Transverse colon (tissue), 3 donors: ENCODE results near the gene CBARP.

Experiments used
- POLR2A ChIP-seq: fragments of 450-650 bp; IDR thresholded peaks from one replicate; pipeline ENCODE4 v1.6.1; 2016; ENCODE audit warnings: antibody characterized with exemption, mild to moderate bottlenecking, moderate library complexity
- TF ChIP-seq, protein P1 (sequence below), 5 experiments: fragments of 200-600 bp in 3 of 5; fragments of 450-650 bp in 2 of 5; sonication (generic) in 3 of 5; IDR thresholded peaks; 1 replicate in 2 of 5; 2 replicates in 3 of 5; pipeline ENCODE4 v1.5.1; 2016 to 2017; ENCODE audit warnings: antibody characterized with exemption in 5 of 5, inconsistent platforms in 3 of 5, mild to moderate bottlenecking in 2 of 5, moderate library complexity in 1 of 5

DNA sequence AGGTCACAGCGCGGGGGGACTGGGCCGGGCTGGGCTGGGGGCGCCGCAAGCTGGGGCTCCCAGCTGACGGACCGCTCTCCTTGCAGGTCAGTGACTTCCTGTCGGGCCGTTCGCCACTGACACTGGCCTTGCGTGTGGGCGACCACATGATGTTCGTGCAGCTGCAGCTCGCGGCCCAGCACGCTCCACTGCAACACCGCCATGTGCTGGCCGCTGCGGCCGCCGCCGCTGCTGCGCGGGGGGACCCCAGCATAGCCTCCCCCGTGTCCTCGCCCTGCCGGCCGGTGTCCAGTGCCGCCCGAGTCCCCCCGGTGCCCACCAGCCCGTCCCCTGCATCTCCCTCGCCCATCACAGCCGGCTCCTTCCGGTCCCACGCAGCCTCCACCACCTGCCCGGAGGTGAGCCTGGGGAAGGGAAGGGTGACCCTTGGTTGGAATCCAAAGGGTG is 16.3 kb upstream of the CBARP start:
- TF ChIP-seq, protein P1, sequence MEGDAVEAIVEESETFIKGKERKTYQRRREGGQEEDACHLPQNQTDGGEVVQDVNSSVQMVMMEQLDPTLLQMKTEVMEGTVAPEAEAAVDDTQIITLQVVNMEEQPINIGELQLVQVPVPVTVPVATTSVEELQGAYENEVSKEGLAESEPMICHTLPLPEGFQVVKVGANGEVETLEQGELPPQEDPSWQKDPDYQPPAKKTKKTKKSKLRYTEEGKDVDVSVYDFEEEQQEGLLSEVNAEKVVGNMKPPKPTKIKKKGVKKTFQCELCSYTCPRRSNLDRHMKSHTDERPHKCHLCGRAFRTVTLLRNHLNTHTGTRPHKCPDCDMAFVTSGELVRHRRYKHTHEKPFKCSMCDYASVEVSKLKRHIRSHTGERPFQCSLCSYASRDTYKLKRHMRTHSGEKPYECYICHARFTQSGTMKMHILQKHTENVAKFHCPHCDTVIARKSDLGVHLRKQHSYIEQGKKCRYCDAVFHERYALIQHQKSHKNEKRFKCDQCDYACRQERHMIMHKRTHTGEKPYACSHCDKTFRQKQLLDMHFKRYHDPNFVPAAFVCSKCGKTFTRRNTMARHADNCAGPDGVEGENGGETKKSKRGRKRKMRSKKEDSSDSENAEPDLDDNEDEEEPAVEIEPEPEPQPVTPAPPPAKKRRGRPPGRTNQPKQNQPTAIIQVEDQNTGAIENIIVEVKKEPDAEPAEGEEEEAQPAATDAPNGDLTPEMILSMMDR (IDR thresholded peaks at IDR 0.05): no peak
- TF ChIP-seq POLR2A: no peak
